H1 (cell line): ENCODE measurements around the gene PORCN. TPM values are rescaled to one million over a fixed set of nuclear protein-coding genes. Genes with fewer than 3 reads are reported as not detected.
A peak's percentile ranks its signal among the peaks of the same experiment; 100 is the strongest.

Source experiments
- CTCF ChIA-PET: fragments of 300-600 bp; sonication (Branson Sonifier 250); formaldehyde crosslinking; loops from one replicate; lab custom pipeline; 2021; ENCODE audit not compliant: partially characterized antibody; lab: Charles Lee
- POLR2A ChIA-PET: fragments of 300-600 bp; sonication (Branson Sonifier 250); formaldehyde crosslinking; loops from one replicate; lab custom pipeline; 2021; ENCODE audit warnings: inconsistent platforms; ENCODE audit not compliant: partially characterized antibody; lab: Charles Lee
- DNase-seq, 2 experiments: peaks; one replicate each; pipeline versions ENCODE4 v3.0.0 to v3.0.0-alpha.2; 2010 to 2022; ENCODE audit warnings: low spot score in 2 of 2, low read depth in 1 of 2, mixed read lengths in 1 of 2
- FAIRE-seq: peaks from 2 replicates; lab custom pipeline; 2011; peaks lifted over from hg19 to GRCh38; lab: Jason Lieb, UNC
- H2AFZ ChIP-seq: 2 replicates; pipeline ENCODE4 v1.8.1; 2012; ENCODE audit warnings: low read length, inconsistent platforms
- H2AK5ac ChIP-seq: 2 replicates; pipeline ENCODE4 v1.6.1; 2013; ENCODE audit warnings: low read depth, low read length
- H2BK120ac ChIP-seq: replicated peaks from 2 replicates; pipeline ENCODE3; 2013; ENCODE audit warnings: low read depth, low read length, inconsistent platforms
- H2BK12ac ChIP-seq: 2 replicates; pipeline ENCODE4 v1.6.1; 2013; ENCODE audit warnings: low read depth, low read length
- H2BK15ac ChIP-seq: 2 replicates; pipeline ENCODE4 v1.6.1; 2013; ENCODE audit warnings: low read length
- H2BK20ac ChIP-seq: 2 replicates; pipeline ENCODE4 v1.6.1; 2013; ENCODE audit warnings: low read length
- H2BK5ac ChIP-seq: 2 replicates; pipeline ENCODE4 v1.6.1; 2013; ENCODE audit warnings: low read depth, low read length
- H3K14ac ChIP-seq: 2 replicates; pipeline ENCODE4 v1.6.1; 2013; ENCODE audit warnings: inconsistent platforms; ENCODE audit not compliant: insufficient read length
- H3K18ac ChIP-seq: 2 replicates; pipeline ENCODE4 v1.6.1; 2013; ENCODE audit warnings: low read length; ENCODE audit errors: extremely low read depth
- H3K23ac ChIP-seq: 2 replicates; pipeline ENCODE4 v1.6.1; 2013; ENCODE audit warnings: inconsistent platforms; ENCODE audit not compliant: insufficient read length
- H3K23me2 ChIP-seq: 2 replicates; pipeline ENCODE4 v1.6.1; 2013; ENCODE audit warnings: low read depth, low read length
- H3K27ac ChIP-seq: 2 replicates; pipeline ENCODE4 v1.6.1; 2011; ENCODE audit warnings: low read depth, low read length, inconsistent platforms
- H3K27me3 ChIP-seq, 4 experiments: replicated peaks in 1 of 4; 1 replicate in 1 of 4; 2 replicates in 3 of 4; pipeline versions ENCODE4 v1.6.1 to v1.8.1; 2011 to 2013; ENCODE audit warnings: low read length in 3 of 4, mild to moderate bottlenecking in 3 of 4, inconsistent platforms in 2 of 4, mixed read lengths in 2 of 4, moderate library complexity in 1 of 4; ENCODE audit not compliant: control insufficient read depth in 3 of 4, insufficient read depth in 3 of 4; ENCODE audit errors: extremely low read depth in 1 of 4
- H3K36me3 ChIP-seq, 4 experiments: 2 replicates each; pipeline versions ENCODE4 v1.6.1 to v1.8.1; 2011 to 2013; ENCODE audit warnings: mild to moderate bottlenecking in 4 of 4, low read length in 3 of 4, moderate library complexity in 2 of 4, control low read depth in 1 of 4, inconsistent platforms in 1 of 4; ENCODE audit not compliant: insufficient read depth in 4 of 4, control insufficient read depth in 2 of 4
- H3K4ac ChIP-seq: replicated peaks from 2 replicates; pipeline ENCODE3; 2013; ENCODE audit warnings: low read length, low read depth, mixed read lengths, inconsistent platforms; ENCODE audit not compliant: insufficient read length
- H3K4me1 ChIP-seq, 4 experiments: replicated peaks in 1 of 4; 1 replicate in 1 of 4; 2 replicates in 3 of 4; pipeline versions ENCODE4 v1.6.1 to v1.8.1; 2011 to 2013; ENCODE audit warnings: low read length in 3 of 4, inconsistent platforms in 2 of 4, mixed read lengths in 1 of 4; ENCODE audit not compliant: insufficient read depth in 4 of 4, control insufficient read depth in 3 of 4
- H3K4me2 ChIP-seq, 2 experiments: 2 replicates each; pipeline versions ENCODE4 v1.6.1 to v1.8.1; 2011 to 2013; ENCODE audit warnings: low read depth in 2 of 2, low read length in 2 of 2, control low read depth in 1 of 2, inconsistent platforms in 1 of 2, mild to moderate bottlenecking in 1 of 2; ENCODE audit not compliant: insufficient read depth in 1 of 2
- H3K4me3 ChIP-seq, 4 experiments: fragments of 200-600, 300-600 bp in 1 of 4; sonication (generic), shearing (Covaris generic), sonication (Bioruptor Twin) in 1 of 4; 2 replicates each; pipeline versions ENCODE4 v1.5.1 to v1.8.1; 2011 to 2016; ENCODE audit warnings: low read length in 4 of 4, low read depth in 3 of 4, control low read depth in 2 of 4, inconsistent platforms in 2 of 4, mild to moderate bottlenecking in 2 of 4, mixed read lengths in 1 of 4, moderate library complexity in 1 of 4; ENCODE audit not compliant: insufficient read depth in 2 of 4; ENCODE audit errors: extremely low read depth in 1 of 4
- H3K56ac ChIP-seq: replicated peaks from 2 replicates; pipeline ENCODE3; 2013; ENCODE audit warnings: low read depth, mild to moderate bottlenecking, mixed read lengths, low read length, inconsistent platforms; ENCODE audit not compliant: insufficient read length
- H3K79me1 ChIP-seq: 2 replicates; pipeline ENCODE4 v1.6.1; 2013; ENCODE audit warnings: low read depth, low read length, control low read depth
- H3K79me2 ChIP-seq, 2 experiments: 2 replicates each; pipeline versions ENCODE4 v1.6.1 to v1.8.1; 2012 to 2013; ENCODE audit warnings: low read length in 2 of 2, mild to moderate bottlenecking in 2 of 2, inconsistent platforms in 1 of 2; ENCODE audit not compliant: insufficient read depth in 2 of 2, control insufficient read depth in 1 of 2
- H3K9ac ChIP-seq, 4 experiments: replicated peaks in 1 of 4; 1 replicate in 1 of 4; 2 replicates in 3 of 4; pipeline versions ENCODE4 v1.6.1 to v1.8.1; 2011 to 2013; ENCODE audit warnings: low read depth in 3 of 4, low read length in 3 of 4, control low read depth in 2 of 4, mild to moderate bottlenecking in 2 of 4, moderate library complexity in 2 of 4, inconsistent platforms in 1 of 4; ENCODE audit errors: extremely low read depth in 1 of 4
- H3K9me3 ChIP-seq, 2 experiments: 2 replicates each; pipeline versions ENCODE4 v1.6.1 to v1.8.1; 2012 to 2013; ENCODE audit warnings: mild to moderate bottlenecking in 2 of 2, moderate library complexity in 2 of 2, control low read depth in 1 of 2, inconsistent platforms in 1 of 2, low read depth in 1 of 2, low read length in 1 of 2, mixed read lengths in 1 of 2; ENCODE audit not compliant: insufficient read depth in 2 of 2
- H4K20me1 ChIP-seq, 2 experiments: replicated peaks in 1 of 2; 2 replicates each; pipeline versions ENCODE3 to v1.8.1; 2011 to 2013; ENCODE audit warnings: inconsistent platforms in 2 of 2, low read length in 2 of 2, mild to moderate bottlenecking in 1 of 2; ENCODE audit not compliant: insufficient read depth in 2 of 2, control insufficient read depth in 1 of 2
- H4K5ac ChIP-seq: 2 replicates; pipeline ENCODE4 v1.6.1; 2013; ENCODE audit warnings: low read length, low read depth, mixed read lengths, inconsistent platforms; ENCODE audit not compliant: insufficient read length
- H4K8ac ChIP-seq: 2 replicates; pipeline ENCODE4 v1.8.0; 2013; ENCODE audit warnings: mild to moderate bottlenecking, moderate library complexity, low read length, inconsistent platforms; ENCODE audit not compliant: insufficient read depth; ENCODE audit errors: extremely low read depth
- H4K91ac ChIP-seq: replicated peaks from 2 replicates; pipeline ENCODE3; 2013; ENCODE audit warnings: low read length, mixed read lengths, inconsistent platforms; ENCODE audit not compliant: insufficient read length
- ATF3 ChIP-seq: IDR thresholded peaks from 2 replicates; pipeline ENCODE4 v1.6.1; 2011; ENCODE audit warnings: low read depth, mild to moderate bottlenecking, low read length; ENCODE audit not compliant: insufficient read depth
- EGR1 ChIP-seq: IDR thresholded peaks from 2 replicates; pipeline ENCODE4 v1.6.1; 2011; ENCODE audit warnings: low read depth, low read length, borderline replicate concordance
- KDM4A ChIP-seq: IDR thresholded peaks from one replicate; pipeline ENCODE4 v1.7.1; 2012; ENCODE audit warnings: low read depth, mild to moderate bottlenecking, moderate library complexity, low read length, inconsistent platforms; ENCODE audit not compliant: severe bottlenecking
- NANOG ChIP-seq: IDR thresholded peaks from 2 replicates; pipeline ENCODE4 v1.6.1; 2011; ENCODE audit warnings: low read length, low read depth, mild to moderate bottlenecking, inconsistent platforms; ENCODE audit not compliant: insufficient read depth, poor library complexity, severe bottlenecking
- POLR2A ChIP-seq, 2 experiments: IDR thresholded peaks; 1 replicate in 1 of 2; 2 replicates in 1 of 2; pipeline ENCODE4 v1.6.1; 2011; ENCODE audit warnings: low read depth in 2 of 2, low read length in 2 of 2, mild to moderate bottlenecking in 2 of 2; ENCODE audit errors: control extremely low read depth in 1 of 2
- SIN3A ChIP-seq, 2 experiments: IDR thresholded peaks in 1 of 2; conservative IDR thresholded peaks in 1 of 2; 2 replicates each; pipeline ENCODE4 v1.6.1; 2011 to 2012; ENCODE audit warnings: low read length in 2 of 2, improper control_type of control experiment in 1 of 2, low read depth in 1 of 2, mild to moderate bottlenecking in 1 of 2
- TCF12 ChIP-seq: IDR thresholded peaks from 2 replicates; pipeline ENCODE4 v1.6.1; 2011; ENCODE audit warnings: low read depth, mild to moderate bottlenecking, low read length
- WGBS, 2 experiments: shearing (Covaris generic) in 1 of 2; methylation state at CpG; one replicate each; pipeline versions ENCODE4 v1.1.6 to v1.1.7; 2013 to 2015; ENCODE audit warnings: low lambda C conversion rate in 2 of 2, mixed read lengths in 2 of 2, inconsistent platforms in 1 of 2, low coverage in 1 of 2, missing lambda C conversion rate in 1 of 2; ENCODE audit not compliant: insufficient replicate concordance in 2 of 2, insufficient coverage in 1 of 2, insufficient read length in 1 of 2; ENCODE audit errors: extremely low coverage in 1 of 2, missing lambda C conversion rate in 1 of 2; 5-methylcytosine and 5-hydroxymethylcytosine counted together
- long read RNA-seq, 2 experiments: library from RNA in 1 of 2; library from capped mRNA in 1 of 2; stranded (forward); transcript quantifications; one replicate each; pipeline ENCODE4 v2.0.0, GENCODE V29; 2021; ENCODE audit warnings: inconsistent platforms in 1 of 2
- polyA minus RNA-seq, 3 experiments: library from RNA; depleted of rRNA, polyadenylated mRNA; stranded (reverse); fragments of >200 nt; gene quantifications; 1 replicate in 2 of 3; 2 replicates in 1 of 3; pipeline ENCODE4 v1.2.3, GENCODE V29; 2011
- polyA plus RNA-seq, 7 experiments: library from polyadenylated mRNA; depleted of rRNA in 3 of 7; stranded (reverse) in 5 of 7; unstranded in 2 of 7; fragments of >200 nt in 5 of 7; fragments of 200-250 nt in 2 of 7; gene quantifications; 1 replicate in 5 of 7; 2 replicates in 1 of 7; 4 replicates in 1 of 7; pipeline versions ENCODE4 v1.2.1 to v1.2.3, GENCODE V29; 2011 to 2013; ENCODE audit warnings: missing spikeins in 2 of 7, mixed read lengths in 2 of 7
- total RNA-seq: library from RNA; stranded (reverse); fragmentation: NEBNext Ultra II Directional; extraction: Animal tissue kit (Norgen Biotek cat#: 25700); gene quantifications from 2 replicates; pipeline ENCODE4 v1.2.1, GENCODE V29; 2021

Gene PORCN
- total RNA-seq (14.0 and 14.6 TPM in 2 replicates), polyA plus RNA-seq (2011; rRNA removed) (34.1 and 47.0 TPM in 2 replicates), polyA minus RNA-seq (2011; rRNA and poly(A)+ RNA removed) (21.6 and 31.2 TPM in 2 replicates)
- polyA plus RNA-seq (2011; cell fraction: cytosol; rRNA removed): 28.5 TPM
- polyA plus RNA-seq (2011; cell fraction: nucleus; rRNA removed): 53.4 TPM
- polyA plus RNA-seq (2012, experiment 1 of 2): 13.3 to 20.3 TPM (median 19.6 TPM) in 4 replicates
- 19.4 TPM for polyA plus RNA-seq (2012, experiment 2 of 2)
- 19.4 TPM for polyA plus RNA-seq (2013, experiment 1 of 2)
- 19.4 TPM for polyA plus RNA-seq (2013, experiment 2 of 2)
- 18.1 TPM for polyA minus RNA-seq (2011; cell fraction: cytosol; rRNA and poly(A)+ RNA removed)
- 15.4 TPM for polyA minus RNA-seq (2011; cell fraction: nucleus; rRNA and poly(A)+ RNA removed)
- long read RNA-seq, experiment 1, partial matches to known transcripts: 8 of 21 reads
- long read RNA-seq, experiment 1, other reads (novel, unspliced or antisense): 9 of 21 reads
- long read RNA-seq, experiment 2, partial matches to known transcripts: 1 of 4 reads
- long read RNA-seq, experiment 2, other reads (novel, unspliced or antisense): 2 of 4 reads

- H4K20me1 ChIP-seq: no peaks in the 10 kb centered on the region
- H3K56ac ChIP-seq: no peak within 1 kb of the TSS
- no peak within 1 kb of the TSS for H3K4ac ChIP-seq
- WGBS, 2 experiments: 3% methylated on average over 7 of the region's 65 CpGs; no CpG with 5 or more reads in 1 of the 2 experiments
- CTCF ChIA-PET: no interaction called here
- H2BK5ac ChIP-seq: no peak within 1 kb of the TSS
- H2BK15ac ChIP-seq: no peak within 1 kb of the TSS
- no peak within 1 kb of the TSS for H2AK5ac ChIP-seq
- H2BK12ac ChIP-seq: no peak within 1 kb of the TSS
- H2BK20ac ChIP-seq: no peak within 1 kb of the TSS
- H3K27me3 ChIP-seq: no peaks in the 10 kb centered on the region; a peak in 2 of 7 replicates
- H4K8ac ChIP-seq: peak within 1 kb of the TSS; percentile 80; the same call in 1 of the 2 replicates
- H3K23me2 ChIP-seq: no peaks in the 10 kb centered on the region; the same call in 1 of the 2 replicates
- H3K14ac ChIP-seq: no peak within 1 kb of the TSS
- peak within 1 kb of the TSS; percentile 22 to 77 (median 50); a peak in 5 of 7 replicates for H3K9ac ChIP-seq
- no peaks in the 10 kb centered on the region for H3K79me1 ChIP-seq
- peak within 1 kb of the TSS; percentile 77 to 95 for H3K4me2 ChIP-seq
- no peaks in the 10 kb centered on the region for H3K9me3 ChIP-seq
- no peak within 1 kb of the TSS for H3K27ac ChIP-seq
- POLR2A ChIA-PET: interaction anchor here (0.6 to 1.1 kb wide), 2 partner anchors 14 to 36 kb away, joined by 3 read pairs; no protein-coding TSS in a partner anchor
- H2AFZ ChIP-seq: 0 out of 2 replicates have a peak within 1 kb of the TSS, but pooled peaks have one; percentile 63
- peak in 1 of 2 experiments; percentile 79 for DNase-seq
- peak within 1 kb of the TSS; percentile 79 for H4K5ac ChIP-seq
- peak within 1 kb of the TSS; percentile 60 to 93 (median 72) for H3K4me3 ChIP-seq
- H3K18ac ChIP-seq: no peak within 1 kb of the TSS; the same call in 1 of the 2 replicates
- H2BK120ac ChIP-seq: no peak within 1 kb of the TSS
- no peak within 1 kb of the TSS for H3K23ac ChIP-seq
- no peak for FAIRE-seq
- no peaks in the 10 kb centered on the region for H3K36me3 ChIP-seq
- peaks cover 0 to 5% (median 2%) of the 10 kb centered on the region in 4 experiments; a peak in 4 of 7 replicates for H3K4me1 ChIP-seq
- H3K79me2 ChIP-seq: no peaks in the 10 kb centered on the region
- H4K91ac ChIP-seq: no peak within 1 kb of the TSS
- peak in 1 of 2 experiments; percentile 62; a peak in 1 of 4 replicates for TF ChIP-seq SIN3A (conservative IDR thresholded peaks at IDR 0.05 in 1 of 2, IDR thresholded peaks at IDR 0.05 in 1 of 2; ENCODE audit: low read depth in 1 of 2, low read length in 2 of 2)
- TF ChIP-seq POLR2A (IDR thresholded peaks at IDR 0.05; ENCODE audit: control extremely low read depth in 1 of 2, low read depth in 2 of 2, low read length in 2 of 2): peak in 1 of 2 experiments; percentile 56; a peak in 2 of 3 replicates
- TF ChIP-seq NANOG: no peak
- 0 out of 2 replicates have a peak, but pooled peaks have one; percentile 36 for TF ChIP-seq EGR1
- TF ChIP-seq KDM4A: peak; percentile 76
- TF ChIP-seq ATF3: no peak
- TF ChIP-seq TCF12: no peak
Measured at GRCh38 chrX:48508400-48509244, at the start of gene PORCN. Gene PORCN (plus strand): TSS chrX:48508992. CDS start chrX:48509821, 829 bp downstream.
